Activated CD4-positive, alpha-beta T cell treated with anti-CD3 and anti-CD28 coated beads for 36 hours (primary cell): ENCODE data around the gene NME1. TPM values are rescaled to one million over a fixed set of nuclear protein-coding genes. Genes with fewer than 3 reads are reported as not detected.
"Not testable (repeated sequence)": the region's sequence is repeated elsewhere in the genome, so short reads cannot be mapped to it uniquely, and the experiment has no call there.

Source experiments
- ATAC-seq: fragments of 200-7000 bp; cut with Tn5 transposase; one replicate; pipeline ENCODE4 v1.10.0; 2021; ENCODE audit warnings: mild to moderate bottlenecking, moderate library complexity
- CTCF ChIA-PET: fragments of 350-600 bp; sonication (Branson Sonifier 250); formaldehyde crosslinking; loops from one replicate; lab custom pipeline; 2021; ENCODE audit warnings: antibody characterized with exemption; lab: Charles Lee
- POLR2A ChIA-PET: fragments of 350-600 bp; sonication (Branson Sonifier 250); formaldehyde crosslinking; loops from one replicate; lab custom pipeline; 2021; ENCODE audit warnings: antibody characterized with exemption, inconsistent platforms; lab: Charles Lee
- DNase-seq: peaks from one replicate; pipeline ENCODE4 v3.0.0-alpha.2; 2020
- H3K27ac Mint-ChIP-seq: one replicate; pipeline ENCODE4 v1.8.0; 2021; ENCODE audit warnings: mixed read lengths
- H3K27me3 Mint-ChIP-seq: one replicate; pipeline ENCODE4 v1.8.0; 2021; ENCODE audit warnings: mixed read lengths
- H3K36me3 Mint-ChIP-seq: one replicate; pipeline ENCODE4 v1.8.0; 2021; ENCODE audit warnings: low read depth, mixed read lengths
- H3K4me1 Mint-ChIP-seq: one replicate; pipeline ENCODE4 v1.8.0; 2021; ENCODE audit warnings: mixed read lengths
- H3K4me3 Mint-ChIP-seq: one replicate; pipeline ENCODE4 v1.8.0; 2021; ENCODE audit warnings: mild to moderate bottlenecking, moderate library complexity, mixed read lengths
- H3K9me3 Mint-ChIP-seq: one replicate; pipeline ENCODE4 v1.8.0; 2021; ENCODE audit warnings: low read depth, mixed read lengths
- intact Hi-C, 2 experiments: fragments of 100-400 bp; cut with DNase I in 1 of 2; cut with micrococcal nuclease in 1 of 2; formaldehyde crosslinking; loops; one replicate each; pipeline versions ENCODE4 v1.14.2 to v1.15.1; 2022 to 2024; cut with DNase I, micrococcal nuclease
- total RNA-seq, 2 experiments: library from RNA; stranded (reverse); gene quantifications; one replicate each; pipeline ENCODE4 v1.2.3, GENCODE V29; 2021

The NME1 gene
- total RNA-seq = 100 to 1,000 TPM; 293 to 310 TPM

DNA sequence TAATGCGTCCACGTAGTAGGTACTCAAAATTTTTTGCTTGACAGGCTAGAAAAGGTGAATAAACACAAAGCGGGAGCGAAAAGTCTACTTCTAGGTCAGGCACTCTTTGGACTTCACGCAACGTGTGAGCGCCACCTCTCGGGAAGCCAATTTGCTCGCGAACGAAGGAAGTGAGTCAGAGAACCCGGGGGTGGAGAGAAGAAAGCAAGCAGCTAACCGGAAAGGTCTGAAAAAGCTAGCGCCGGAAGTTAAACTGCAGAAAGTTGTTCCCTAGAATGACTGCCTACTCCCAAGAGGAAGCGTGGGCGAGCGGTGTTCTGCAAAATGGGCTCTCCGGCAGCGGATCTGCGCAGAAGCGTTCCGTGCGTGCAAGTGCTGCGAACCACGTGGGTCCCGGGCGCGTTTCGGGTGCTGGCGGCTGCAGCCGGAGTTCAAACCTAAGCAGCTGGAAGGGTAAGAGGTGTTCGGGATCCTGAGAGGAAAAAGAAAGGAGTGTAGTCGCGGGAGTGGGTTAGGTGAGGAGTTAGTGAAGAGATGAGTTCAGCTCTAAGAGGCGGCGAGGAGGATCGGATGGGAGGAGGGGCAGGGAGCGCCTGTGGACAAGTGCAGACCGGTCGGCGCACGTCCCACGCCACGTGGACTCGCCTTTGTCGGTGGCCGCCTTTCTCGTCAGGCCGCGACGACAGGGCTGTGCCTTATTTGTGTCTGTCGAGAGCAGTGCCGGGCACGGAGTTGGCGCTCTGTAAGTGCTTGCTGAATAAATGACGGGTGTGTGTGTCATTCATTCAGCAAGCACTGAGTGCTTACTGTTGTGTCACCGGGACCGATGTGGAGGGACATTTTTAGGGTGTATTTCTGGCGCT lies at the start of gene NME1:
NME1 (plus strand) TSS at position 350 of the 863 bp plus-strand sequence. CDS start 2,096 bp downstream, outside the sequence.
- peaks cover 8% of the 10 kb centered on the region for H3K4me1 Mint-ChIP-seq
- intact Hi-C loops = loop anchor here (1.0 to 10.0 kb wide), 10 partner anchors 13 to 609 kb away; partner anchors contain the start of genes MBTD1 (in 2 of the 2), NME2 (in 2 of the 2), UTP18 (in 2 of the 2) and ANKRD40 (in 1 of the 2)
- POLR2A ChIA-PET = interaction anchor here (0.6 to 3.8 kb wide), 7 partner anchors 9 to 287 kb away, joined by 3 to 23 read pairs (median 4); partner anchors contain the start of genes NME2 and TOB1

DNA sequence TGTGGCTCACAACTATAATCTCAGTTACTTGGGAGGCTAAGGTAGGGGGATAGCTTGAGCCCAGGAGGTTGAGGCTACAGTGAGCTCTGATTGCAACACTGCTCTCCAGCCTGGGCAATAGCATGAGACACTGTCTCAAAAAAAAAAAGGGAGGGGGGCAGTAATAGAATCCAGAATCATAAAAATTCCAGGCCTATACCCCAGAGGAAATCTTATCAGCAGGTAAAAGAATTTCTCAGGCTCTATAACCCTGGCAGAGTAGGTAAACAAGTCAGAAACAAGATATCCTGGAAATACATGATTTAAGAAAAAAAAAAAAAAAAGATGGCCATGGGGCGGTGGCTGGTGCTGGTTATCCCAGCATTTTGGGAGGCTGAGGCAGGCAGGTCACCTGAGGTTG lies 45.6 kb upstream of the NME1 start:
- H3K27me3 Mint-ChIP-seq = no peaks in the 10 kb centered on the region

More for the DNA sequence above, at the start of gene NME1:
- Mint-ChIP-seq H3K27me3 (no peaks in the 10 kb centered on the region), H3K27ac (no peak within 1 kb of the TSS), H3K9me3 (no peaks in the 10 kb centered on the region), H3K36me3 (peaks cover 28% of the 10 kb centered on the region), H3K4me3 (no peak within 1 kb of the TSS)
- DNase-seq (peak; percentile 98), ATAC-seq (peak; percentile 93)
- CTCF ChIA-PET = interaction anchor here (0.6 to 1.8 kb wide), 29 partner anchors 9 to 1504 kb away, joined by 3 to 47 read pairs (median 4); partner anchors contain the start of genes NME2 and SPAG9

DNA sequence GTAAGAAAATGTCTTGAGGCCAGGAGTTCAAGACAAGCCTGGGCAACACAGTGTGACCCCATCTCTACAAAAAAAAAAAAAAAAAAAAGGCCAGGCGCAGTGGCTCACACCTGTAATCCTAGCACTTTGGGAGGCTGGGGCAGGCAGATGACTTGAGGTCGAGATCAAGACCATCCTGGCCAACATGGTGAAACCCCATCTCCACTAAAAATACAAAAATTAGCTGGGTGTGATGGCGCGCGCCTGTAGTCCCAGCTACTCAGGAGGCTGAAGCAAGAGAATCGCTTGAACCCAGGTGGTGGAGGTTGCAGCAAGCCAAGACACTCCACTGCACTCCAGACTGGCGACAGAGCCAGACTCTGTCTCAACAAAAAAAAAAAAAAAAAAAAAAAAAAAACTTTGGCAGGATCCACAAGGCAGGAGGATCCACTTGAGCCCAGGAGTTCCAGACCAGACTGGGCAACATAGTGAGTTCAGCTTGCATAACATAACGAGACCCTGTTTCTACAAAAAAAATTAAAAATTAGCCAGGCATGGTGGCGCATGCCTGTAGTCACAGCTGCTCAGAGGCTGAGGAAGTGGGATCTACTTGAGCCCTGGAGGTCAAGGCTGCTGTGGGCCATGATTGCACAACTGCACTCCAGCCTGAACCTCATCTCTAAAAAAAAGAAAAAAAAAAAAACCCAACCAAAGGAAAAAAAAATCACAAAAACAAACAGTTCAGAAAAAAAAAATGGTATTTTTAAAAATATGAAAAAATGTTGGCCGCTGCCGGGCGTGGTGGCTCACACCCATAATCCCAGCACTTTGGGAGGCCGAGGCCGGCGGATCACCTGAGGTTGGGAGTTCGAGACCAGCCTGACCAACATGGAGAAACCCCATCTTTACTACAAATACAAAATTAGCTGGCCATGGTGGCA lies 40.8 kb upstream of the NME1 start:
- H3K4me3 Mint-ChIP-seq, H3K27me3 Mint-ChIP-seq, H3K27ac Mint-ChIP-seq, intact Hi-C loops, ATAC-seq, H3K9me3 Mint-ChIP-seq, POLR2A ChIA-PET, DNase-seq, H3K36me3 Mint-ChIP-seq: not testable (repeated sequence)
- CTCF ChIA-PET = interaction anchor here (0.6 kb wide), 1 partner anchor 210 kb away, joined by 3 read pairs; no protein-coding TSS in a partner anchor
- peaks cover 30% of the 10 kb centered on the region for H3K4me1 Mint-ChIP-seq

More for the DNA sequence above, 45.6 kb upstream of the NME1 start:
- no peak for ATAC-seq
- Mint-ChIP-seq H3K36me3 (peaks cover 12% of the 10 kb centered on the region), H3K4me1 (peaks cover 8% of the 10 kb centered on the region), H3K4me3 (no peak overlapping the region), H3K9me3 (no peaks in the 10 kb centered on the region), H3K27ac (no peak overlapping the region)
- POLR2A ChIA-PET = no interaction called here
- CTCF ChIA-PET = interaction anchor here (0.8 kb wide), 1 partner anchor 234 kb away, joined by 3 read pairs; no protein-coding TSS in a partner anchor
- DNase-seq = no peak
- intact Hi-C loops = no loop called here

DNA sequence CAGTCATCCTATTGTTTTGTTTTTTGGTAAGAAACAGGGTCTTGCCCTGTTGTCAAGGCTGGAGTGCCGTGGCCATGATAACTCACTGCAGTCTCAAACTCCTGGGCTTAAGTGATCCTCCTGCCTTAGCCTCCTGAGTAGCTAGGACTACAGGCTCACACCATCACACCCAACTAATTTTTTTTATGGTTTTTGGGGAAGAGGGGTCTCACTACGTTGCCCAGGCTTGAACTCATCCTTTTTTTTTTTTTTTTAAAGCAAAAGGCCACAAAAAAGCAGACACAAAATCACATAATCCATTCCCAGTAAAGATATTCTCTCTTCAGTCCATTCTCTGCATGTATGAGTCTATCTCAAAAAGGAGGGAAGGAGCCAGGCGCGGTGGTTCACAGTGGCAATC lies 38.2 kb upstream of the NME1 start:
- ChIA-PET CTCF (no interaction called here), POLR2A (no interaction called here)
- ATAC-seq (no peak), DNase-seq (no peak)
- H3K4me1 Mint-ChIP-seq = peaks cover 46% of the 10 kb centered on the region
- H3K27me3 Mint-ChIP-seq = no peaks in the 10 kb centered on the region
- H3K4me3 Mint-ChIP-seq = no peak overlapping the region
- H3K9me3 Mint-ChIP-seq = no peaks in the 10 kb centered on the region
- peaks cover 4% of the 10 kb centered on the region for H3K36me3 Mint-ChIP-seq
- H3K27ac Mint-ChIP-seq = no peak overlapping the region
- intact Hi-C loops = no loop called here

DNA sequence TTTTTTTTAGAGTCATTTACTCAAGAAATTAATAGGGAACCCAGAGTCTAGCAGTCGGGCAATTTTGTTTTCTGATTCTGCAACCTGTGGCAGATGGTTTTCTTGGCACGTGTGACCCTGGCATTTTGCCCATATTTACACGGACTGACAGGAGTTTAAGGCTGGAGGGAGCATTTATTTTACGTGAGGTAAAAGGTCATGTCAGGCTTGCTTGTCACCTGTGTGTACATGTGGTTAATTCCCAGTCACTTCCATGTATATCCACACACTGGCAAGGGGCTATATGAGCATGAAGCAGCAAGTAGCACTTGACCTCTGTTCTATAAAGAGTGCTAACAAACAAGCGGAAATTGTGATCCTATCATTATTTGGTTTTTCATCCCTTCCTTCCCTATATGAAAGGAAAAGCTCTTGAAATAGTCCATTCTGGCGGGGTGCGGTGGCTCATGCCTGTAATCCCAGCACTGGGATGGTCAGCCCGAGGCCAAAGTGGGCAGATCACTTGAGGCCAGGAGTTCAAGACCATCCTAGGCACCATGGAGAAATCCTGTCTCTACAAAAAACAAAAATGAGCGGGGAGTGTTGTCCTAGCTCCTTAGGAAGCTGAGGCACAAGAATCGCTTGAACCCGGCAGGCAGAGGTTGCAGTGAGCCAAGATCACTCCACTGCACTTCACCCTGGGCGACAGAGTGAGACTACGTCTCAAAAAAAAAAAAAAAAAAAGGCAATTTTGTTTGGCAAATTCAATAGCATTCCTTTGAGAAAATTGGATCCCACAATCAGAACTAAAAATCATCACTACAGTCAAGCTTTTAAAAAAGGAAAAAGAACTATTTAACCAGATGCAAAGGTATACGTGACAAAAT lies 34.8 kb upstream of the NME1 start:
- ChIA-PET CTCF (interaction anchor here (0.6 to 1.5 kb wide), 4 partner anchors 35 to 665 kb away, joined by 3 to 9 read pairs (median 4); partner anchors contain the start of gene NME1), POLR2A (interaction anchor here (0.6 kb wide), 1 partner anchor 76 kb away, joined by 3 read pairs; no protein-coding TSS in a partner anchor)
- H3K4me1 Mint-ChIP-seq = peaks cover 61% of the 10 kb centered on the region
- no peak overlapping the region for H3K27ac Mint-ChIP-seq
- intact Hi-C loops = no loop called here
- no peak for ATAC-seq
- H3K9me3 Mint-ChIP-seq = no peaks in the 10 kb centered on the region
- H3K27me3 Mint-ChIP-seq = no peaks in the 10 kb centered on the region
- no peak for DNase-seq
- no peaks in the 10 kb centered on the region for H3K36me3 Mint-ChIP-seq
- H3K4me3 Mint-ChIP-seq = peak overlapping the region; percentile 89

DNA sequence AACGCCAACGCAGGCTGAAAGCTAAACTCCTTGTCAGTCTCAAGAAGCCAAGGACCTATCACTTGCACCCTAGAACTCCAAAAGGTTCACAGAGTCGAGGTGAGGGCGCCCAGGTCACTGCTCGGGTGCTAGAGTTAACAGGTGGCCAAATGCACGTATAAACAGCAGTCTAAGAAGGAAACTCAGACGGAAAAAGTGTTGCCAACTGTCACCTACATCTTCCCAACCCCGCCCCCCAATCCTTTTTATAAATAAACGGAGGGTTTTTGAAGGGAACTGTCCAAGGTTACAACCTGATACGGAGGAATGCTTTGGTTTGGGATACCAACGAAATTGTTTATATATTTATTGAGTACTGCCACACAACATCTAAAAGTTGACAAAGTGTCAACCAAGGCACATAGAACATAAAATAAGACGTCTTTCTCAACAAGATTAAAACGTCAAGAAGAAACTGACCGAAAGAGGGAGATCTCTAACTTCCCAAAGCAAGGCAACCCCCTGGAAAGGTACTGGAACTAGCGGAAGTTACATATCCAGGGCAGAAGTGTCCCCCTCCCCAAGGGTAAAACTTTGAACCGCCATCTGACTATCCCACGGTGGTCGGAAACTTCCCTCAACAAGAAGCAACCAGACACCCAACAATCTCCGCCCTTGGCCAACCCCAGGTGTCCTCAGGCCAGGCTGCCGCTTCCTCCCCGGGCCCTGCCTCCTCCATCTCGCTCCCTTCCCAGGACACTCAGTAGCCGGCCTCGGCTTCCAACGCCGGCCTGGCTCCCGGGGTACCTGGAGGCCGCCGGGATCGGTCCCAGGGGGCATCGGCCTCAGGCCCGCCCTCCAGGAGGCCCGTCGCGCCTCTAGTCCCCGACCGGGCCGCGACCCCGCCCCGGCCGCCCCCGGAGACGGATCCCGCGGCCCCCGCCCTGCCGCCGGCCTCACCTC lies 33.7 kb upstream of the NME1 start:
- intact Hi-C loops = loop anchor here (1.0 to 10.0 kb wide), 9 partner anchors 23 to 412 kb away; partner anchors contain the start of genes TOB1 (in 2 of the 2), ANKRD40 (in 1 of the 2), LUC7L3 (in 1 of the 2) and NME2 (in 1 of the 2)
- ATAC-seq (no peak), DNase-seq (peak; percentile 64)
- Mint-ChIP-seq H3K4me1 (peaks cover 61% of the 10 kb centered on the region), H3K27ac (peak overlapping the region; percentile 92), H3K4me3 (peak overlapping the region; percentile 89), H3K9me3 (no peaks in the 10 kb centered on the region), H3K27me3 (no peaks in the 10 kb centered on the region), H3K36me3 (no peaks in the 10 kb centered on the region)
- CTCF ChIA-PET = interaction anchor here (0.9 to 1.5 kb wide), 4 partner anchors 33 to 118 kb away, joined by 3 to 9 read pairs (median 5); partner anchors contain the start of gene NME1
- POLR2A ChIA-PET = interaction anchor here (0.6 to 1.3 kb wide), 2 partner anchors 75 to 253 kb away, joined by 3 to 4 read pairs; partner anchors contain the start of gene TOB1

DNA sequence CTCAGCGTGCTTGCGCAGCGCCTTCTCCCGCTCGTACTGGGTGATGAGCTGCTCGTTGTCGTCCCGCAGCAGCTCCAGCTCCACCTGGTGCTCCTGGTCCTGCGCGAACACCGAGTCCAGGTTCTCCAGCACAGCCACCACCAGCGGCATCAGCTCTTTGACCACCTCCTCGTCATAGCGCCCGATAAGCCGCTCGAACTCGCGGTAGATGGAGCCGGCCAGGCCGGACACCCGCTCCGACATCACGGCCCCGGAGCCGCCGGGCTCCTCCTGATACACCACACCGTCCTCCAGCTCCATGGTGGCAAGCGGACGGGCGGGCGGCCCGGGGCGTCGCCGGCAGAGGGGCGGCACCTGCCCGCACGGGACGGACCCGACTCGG lies 33.0 kb upstream of the NME1 start:
- Mint-ChIP-seq H3K4me1 (peaks cover 57% of the 10 kb centered on the region), H3K36me3 (no peaks in the 10 kb centered on the region), H3K27me3 (no peaks in the 10 kb centered on the region), H3K4me3 (peak overlapping the region; percentile 89), H3K27ac (peak overlapping the region; percentile 92), H3K9me3 (no peaks in the 10 kb centered on the region)
- DNase-seq = peak; percentile 69
- POLR2A ChIA-PET = interaction anchor here (1.3 kb wide), 1 partner anchor 254 kb away, joined by 4 read pairs; the partner anchor contains the start of gene TOB1
- ATAC-seq = peak; percentile 50
- intact Hi-C loops = loop anchor here (1.0 to 10.0 kb wide), 9 partner anchors 24 to 413 kb away; partner anchors contain the start of genes TOB1 (in 2 of the 2), ANKRD40 (in 1 of the 2), LUC7L3 (in 1 of the 2) and NME2 (in 1 of the 2)
- CTCF ChIA-PET = interaction anchor here (1.2 to 1.3 kb wide), 2 partner anchors 33 to 35 kb away, joined by 3 to 7 read pairs; partner anchors contain the start of gene NME1

DNA sequence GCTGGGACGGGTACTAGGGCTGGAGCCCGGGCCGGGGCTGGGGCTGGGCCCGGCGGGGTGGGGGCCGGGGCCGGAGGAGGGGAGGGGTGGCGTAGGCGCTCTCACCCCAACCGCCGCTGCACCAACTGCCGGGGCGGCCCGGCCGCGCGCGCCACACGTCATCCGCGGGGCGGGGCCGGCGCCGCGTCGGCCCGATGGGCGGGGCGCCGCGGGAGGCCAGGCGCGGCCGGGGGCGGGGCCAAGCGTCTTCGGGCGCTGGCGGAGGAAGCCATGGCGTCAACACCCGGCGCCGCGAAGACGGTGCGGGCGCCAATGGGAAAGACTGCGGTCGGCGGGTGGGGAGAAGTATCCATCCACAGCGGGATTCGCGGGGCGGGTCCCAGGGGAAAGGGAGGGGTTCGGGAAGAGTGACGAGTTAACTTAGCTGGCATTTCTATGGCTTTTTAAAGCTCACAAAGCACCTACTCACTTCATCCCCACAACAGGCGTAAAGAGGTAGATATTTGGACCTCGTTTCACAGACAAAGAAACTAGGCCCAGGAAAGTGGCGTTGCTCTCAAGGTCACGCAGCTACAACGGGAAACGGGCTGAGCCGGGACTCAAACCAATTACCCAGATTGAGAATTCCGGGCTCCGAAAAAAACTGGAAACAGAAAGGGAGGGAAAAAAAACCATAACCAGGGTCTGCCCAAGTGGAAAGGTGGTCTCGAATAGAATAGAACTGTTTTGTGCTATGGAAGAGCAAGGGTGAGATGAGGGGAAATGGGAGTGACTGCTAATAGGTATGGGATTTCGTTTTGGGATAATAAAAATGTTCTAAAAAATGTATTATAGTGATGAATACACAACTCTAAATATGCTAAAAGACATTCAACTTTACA lies 32.4 kb upstream of the NME1 start, which contains the start of gene SPAG9:
SPAG9 (minus strand) TSS at position 130 of the 881 bp plus-strand sequence. CDS start 212 bp downstream, outside the sequence.
- DNase-seq = peak; percentile 95
- Mint-ChIP-seq H3K4me1 (peaks cover 51% of the 10 kb centered on the region), H3K4me3 (peak within 1 kb of the TSS; percentile 89), H3K9me3 (no peaks in the 10 kb centered on the region), H3K27me3 (no peaks in the 10 kb centered on the region), H3K36me3 (no peaks in the 10 kb centered on the region), H3K27ac (peak within 1 kb of the TSS; percentile 100)
- ATAC-seq = peak; percentile 62
- ChIA-PET CTCF (interaction anchor here (0.6 to 1.3 kb wide), 4 partner anchors 32 to 73 kb away, joined by 3 to 7 read pairs (median 3); partner anchors contain the start of gene NME1), POLR2A (interaction anchor here (0.6 to 1.3 kb wide), 3 partner anchors 15 to 334 kb away, joined by 4 to 5 read pairs (median 4); partner anchors contain the start of gene TOB1)
- intact Hi-C loops = loop anchor here (1.0 to 10.0 kb wide), 13 partner anchors 25 to 414 kb away; partner anchors contain the start of genes MBTD1 (in 2 of the 2), NME1 (in 2 of the 2), NME2 (in 2 of the 2) and TOB1 (in 2 of the 2)
